Measurements from ENCODE around the gene ISY1.
"Not testable (repeated sequence)": the region's sequence is repeated elsewhere in the genome, so short reads cannot be mapped to it uniquely, and the experiment has no call there.

The ISY1 gene

DNA sequence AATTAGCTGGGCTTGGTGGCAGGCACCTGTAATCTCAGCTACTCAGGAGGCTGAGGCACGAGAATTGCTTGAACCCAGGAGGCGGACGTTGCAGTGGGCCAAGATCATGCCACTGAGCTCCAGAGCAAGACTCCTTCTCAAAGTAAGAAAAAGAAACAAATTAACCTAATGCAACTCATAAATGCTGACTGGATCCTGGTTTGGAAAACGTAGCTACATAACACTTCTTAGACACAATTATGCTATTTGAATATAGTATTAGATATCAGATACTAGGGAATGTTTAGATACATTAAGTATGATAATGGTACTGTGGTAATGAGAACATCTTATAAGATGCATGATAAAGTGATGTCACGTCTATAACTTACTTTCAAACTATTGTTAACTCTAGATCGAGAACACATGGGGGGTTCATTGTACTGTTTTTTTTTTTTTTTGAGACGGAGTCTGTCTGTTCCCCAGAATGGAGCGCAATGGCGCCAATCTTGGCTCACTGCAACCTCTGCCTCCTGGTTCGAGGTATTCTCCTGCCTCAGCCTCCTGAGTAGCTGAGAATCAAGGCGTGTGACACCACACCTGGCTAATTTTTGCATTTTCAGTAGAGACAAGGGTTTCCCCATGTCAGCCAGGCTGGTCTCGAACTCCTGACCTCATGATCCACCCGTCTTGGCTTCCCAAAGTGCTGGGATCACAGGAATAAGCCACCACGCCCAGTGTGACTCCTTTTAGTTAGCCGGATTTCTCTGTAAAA, 5.9 kb upstream of the ISY1 start:
- no peak for DNase-seq (ENCODE audit: low spot score)

DNA sequence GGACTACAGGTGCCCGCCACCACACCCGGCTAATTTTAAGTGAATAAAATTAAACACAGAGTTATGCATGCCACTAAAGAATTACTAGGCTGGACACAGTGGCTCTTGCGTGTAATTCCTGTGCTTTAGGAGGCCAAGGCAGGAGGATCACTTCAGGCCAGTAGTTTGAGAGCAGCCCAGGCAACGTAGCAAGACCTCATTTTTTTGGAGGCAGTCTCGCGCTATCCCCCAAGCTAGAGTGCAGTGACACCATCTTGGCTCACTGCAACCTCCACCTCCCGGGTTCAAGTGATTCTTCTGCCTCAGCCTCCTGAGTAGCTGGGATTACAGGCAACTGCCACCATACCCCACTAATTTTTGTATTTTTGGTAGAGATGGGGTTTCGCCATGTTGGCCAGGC, 4.7 kb upstream of the ISY1 start:
- not testable (repeated sequence) for DNase-seq (ENCODE audit: low spot score)

DNA sequence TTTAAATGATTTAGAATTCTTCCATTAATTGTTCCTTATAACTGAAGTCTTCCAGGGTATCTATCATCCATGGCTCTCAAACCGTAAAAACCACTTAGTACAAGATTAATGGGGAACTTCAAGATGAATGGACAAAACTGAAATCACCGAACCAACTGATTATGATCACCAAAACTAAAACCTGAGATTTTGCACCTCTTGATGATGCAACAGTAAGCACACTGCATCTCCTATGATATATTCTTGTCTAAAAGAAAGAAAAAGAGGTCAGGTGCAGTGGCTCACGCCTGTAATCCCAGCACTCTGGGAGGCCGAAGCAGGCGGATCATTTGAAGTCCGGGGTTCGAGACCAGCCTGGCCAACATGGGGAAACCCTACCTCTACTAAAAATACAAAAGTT, 3.6 kb upstream of the ISY1 start:
- no peak for DNase-seq (ENCODE audit: low spot score)

DNA sequence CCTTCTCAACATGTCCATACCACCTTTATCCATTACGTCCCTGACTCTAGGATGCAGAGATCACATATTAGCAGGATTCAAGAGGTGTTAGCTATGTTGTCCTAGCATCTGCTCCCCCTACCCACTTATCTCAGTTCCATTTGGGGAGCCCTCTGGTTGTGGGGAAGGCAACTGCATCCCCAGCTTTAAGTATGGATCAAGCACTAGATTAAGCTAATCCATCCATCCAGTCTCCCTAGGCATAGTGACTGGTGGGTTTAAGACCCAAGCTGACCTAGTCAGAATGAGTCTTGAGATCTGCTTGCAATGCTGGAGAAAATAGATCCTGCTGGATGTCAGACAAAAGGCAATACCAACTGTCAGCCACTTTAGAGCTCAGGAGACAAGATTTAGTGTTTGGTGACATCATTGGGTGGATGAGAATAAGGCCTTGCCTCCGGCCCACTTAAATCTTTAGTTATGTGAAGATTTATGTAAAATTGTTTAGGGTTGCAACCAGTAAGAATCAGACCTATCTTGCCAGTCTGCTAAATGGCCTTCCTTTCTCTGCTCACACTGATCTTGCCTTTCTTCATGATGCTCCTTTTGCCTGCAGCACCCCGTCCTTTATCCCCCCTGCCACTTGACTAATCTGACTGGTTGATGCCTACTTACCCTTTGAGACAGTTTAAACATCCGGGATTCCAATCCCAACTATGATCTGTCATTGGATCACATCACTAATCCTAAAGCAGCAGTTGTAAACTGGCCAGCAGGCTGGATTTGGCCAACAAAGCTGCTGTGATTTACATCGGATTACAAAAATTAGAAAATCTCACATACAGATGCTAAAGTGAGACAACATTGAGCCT, 2.1 kb upstream of the ISY1 start:
- no peak for DNase-seq (ENCODE audit: low spot score)

DNA sequence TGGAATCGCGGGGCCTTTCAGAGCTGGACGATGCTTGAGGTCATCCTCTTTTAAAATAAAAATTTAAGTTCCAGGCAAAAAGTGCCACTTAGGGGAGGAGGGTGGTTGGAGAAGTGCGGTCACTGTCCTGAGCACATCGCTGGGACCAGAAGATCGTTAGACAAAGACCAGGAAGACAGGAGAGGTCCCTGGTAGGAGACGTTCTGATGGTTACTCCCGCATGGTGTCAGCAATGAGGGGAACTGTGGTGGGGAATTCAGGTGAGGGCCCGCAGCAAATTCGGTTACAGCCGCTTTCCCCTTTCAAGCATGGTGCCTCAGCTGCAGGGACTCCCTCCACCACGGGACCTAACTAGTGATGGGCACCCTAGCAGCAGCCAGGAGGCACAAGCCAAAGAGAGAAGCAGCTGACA, 1.0 kb upstream of the ISY1 start:
- no peak for DNase-seq (ENCODE audit: low spot score)

DNA sequence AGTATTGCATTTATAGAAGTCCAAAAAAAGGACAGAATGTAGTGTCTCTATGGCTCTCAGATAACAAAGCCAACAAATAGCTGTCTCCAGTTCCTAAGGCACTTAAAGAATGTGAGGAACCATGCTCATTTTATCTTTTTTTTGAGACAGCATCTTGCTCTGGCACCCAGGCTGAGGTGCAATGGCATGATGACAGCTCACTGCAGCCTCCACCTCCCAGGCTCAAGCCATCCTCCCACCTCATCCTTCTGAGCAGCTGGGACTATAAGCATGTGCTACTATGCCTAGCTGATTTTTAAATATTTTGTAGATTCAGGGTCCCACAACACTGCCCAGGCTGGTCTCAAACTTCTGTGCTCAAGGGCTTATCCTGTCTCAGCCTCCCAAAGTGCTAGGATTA, 16.1 kb downstream of the ISY1 start:
- DNase-seq (ENCODE audit: low spot score) = no peak

DNA sequence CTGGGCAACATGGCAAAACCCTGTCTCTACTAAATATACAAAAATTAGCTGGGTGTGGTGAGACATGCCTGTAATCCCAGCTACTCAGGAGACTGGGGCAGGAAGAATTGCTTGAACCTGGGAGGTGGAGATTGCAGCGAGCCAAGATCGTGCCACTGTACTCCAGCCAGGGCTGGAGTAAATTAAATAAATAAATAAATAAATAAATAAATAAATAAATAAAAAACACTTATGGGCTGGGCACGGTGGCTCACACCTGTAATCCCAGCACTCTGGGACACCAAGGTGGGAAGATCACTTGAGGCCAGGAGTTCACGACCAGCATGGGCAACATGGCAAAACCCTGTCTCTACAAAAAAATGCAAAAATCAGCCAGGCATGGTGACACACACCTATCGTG, 19.9 kb downstream of the ISY1 start:
- not testable (repeated sequence) for DNase-seq (ENCODE audit: low spot score)

DNA sequence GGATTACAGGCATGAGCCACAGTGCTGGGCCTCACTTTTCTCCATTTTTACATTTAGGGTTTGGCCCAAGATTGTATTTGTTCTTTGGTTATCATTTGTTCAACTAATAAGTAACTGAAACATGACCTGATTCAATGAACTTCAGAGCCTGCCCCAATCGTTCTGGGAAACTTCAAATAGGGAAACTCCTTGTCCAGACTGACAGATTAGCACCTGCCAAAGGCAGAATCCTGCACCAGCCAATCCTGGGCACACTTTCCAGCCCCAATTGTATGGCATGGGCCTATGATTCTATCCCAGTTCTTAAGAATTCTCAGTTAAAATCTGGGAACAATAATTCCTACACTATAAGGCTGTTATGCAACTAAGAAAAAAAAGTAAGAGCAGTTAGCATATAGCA, 21.0 kb downstream of the ISY1 start:
- DNase-seq (ENCODE audit: low spot score) = no peak

DNA sequence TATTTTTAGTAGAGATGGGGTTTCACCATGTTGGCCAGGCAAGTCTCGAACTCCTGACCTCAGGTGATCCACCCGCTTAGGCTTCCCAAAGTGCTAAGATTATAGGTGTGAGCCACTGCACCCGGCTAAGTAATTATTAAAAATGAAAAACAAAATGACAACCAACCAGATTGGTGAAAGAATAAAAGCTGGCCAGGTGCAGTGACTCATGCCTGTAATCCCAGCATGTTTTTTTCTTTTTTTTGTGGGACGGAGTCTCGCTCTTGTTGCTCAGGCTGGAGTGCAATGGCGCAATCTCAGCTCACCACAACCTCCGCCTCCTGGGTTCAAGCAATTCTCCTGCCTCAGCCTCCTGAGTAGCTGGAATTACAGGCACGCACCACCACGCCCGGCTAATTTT, 24.6 kb downstream of the ISY1 start:
- not testable (repeated sequence) for DNase-seq (ENCODE audit: low spot score)

DNA sequence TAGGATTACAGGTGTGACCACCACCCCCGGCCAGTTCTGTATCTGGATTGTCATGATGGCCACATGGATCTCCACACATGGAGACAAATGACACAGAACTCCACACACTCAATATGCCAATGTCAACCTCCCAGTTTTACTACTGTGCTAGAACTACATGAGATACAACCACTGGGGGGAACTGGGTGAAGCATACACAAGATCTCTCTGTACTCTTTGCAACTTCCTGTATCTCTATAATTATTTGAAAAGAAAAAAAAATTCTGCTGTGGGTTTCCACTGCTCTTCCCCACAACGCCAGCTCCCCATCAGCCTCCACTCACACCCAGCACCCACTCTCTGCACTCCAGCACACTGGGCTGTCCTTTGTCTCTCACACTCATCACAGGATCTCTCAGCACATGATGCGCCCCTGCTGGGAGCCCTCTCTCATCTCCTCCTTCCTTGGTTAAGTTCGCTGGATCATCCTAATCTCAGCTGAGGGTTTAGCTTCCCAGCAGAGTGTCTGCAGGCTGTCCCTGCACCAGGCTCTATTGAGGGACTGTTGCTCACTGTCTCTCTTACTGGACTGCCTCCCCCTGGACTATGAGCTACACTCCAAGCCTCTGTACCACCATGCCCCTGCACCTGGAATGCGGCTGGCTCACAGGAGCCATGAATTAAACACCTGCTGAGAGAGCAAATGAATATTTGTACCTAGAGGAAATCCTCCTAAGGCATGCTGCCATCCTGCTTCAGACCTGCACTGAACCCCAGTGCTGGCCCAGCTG, 28.6 kb downstream of the ISY1 start:
- no peak for DNase-seq (ENCODE audit: low spot score)

DNA sequence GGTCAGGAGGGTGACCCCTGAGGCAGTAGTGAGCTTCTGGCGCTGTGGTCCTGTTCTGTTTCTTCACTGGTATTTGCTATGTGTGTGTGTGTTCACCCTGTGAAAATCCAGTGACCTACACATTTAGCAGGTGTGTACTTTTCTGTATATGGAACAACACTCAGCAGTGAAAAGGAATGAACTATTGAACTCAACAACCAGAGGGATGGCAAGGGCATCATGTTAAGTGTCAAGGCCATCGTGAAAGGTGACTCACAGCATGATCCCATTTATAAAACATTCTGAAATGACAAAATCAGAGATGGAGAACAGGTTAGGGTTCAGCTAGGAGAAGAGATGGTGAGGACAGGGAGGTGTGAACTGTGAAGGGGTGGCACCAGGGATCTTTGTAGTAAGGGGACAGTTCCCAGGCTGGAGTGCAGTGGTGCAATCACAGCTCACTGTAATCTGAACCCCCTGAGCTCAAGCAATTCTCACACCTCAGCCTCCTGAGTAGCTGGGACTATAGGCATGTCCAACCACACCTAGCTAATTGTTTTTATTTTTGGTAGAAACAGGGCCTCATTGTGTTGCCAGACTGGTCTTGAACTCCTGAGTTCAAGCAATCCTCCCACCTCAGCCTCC, 29.3 kb downstream of the ISY1 start:
- no peak for DNase-seq (ENCODE audit: low spot score)

DNA sequence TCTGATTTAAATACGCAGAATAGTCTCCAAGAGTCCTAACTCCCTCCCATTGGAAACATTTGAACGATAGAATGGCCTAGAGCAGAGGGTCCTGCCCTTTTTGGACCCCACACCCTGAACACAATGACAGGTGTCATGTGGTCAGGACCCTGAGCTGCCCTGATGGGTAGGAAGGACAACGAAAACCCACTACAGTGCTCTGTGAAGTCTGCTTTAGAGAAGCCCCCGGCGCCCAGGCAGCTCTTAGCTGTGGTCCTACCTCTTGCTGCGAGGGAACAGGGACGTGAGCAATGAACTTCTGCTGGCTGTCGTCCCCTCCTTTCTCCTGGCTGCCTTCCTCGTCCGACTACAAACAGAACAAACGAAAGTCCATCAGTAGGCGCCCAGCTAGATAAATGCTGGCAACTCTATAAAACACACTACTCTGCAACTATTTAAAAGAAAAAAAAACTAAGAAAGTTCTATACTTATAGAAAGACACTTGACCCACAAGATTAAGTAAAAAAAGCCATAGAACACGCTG, 30.5 kb downstream of the ISY1 start:
- DNase-seq (ENCODE audit: low spot score) = no peak

DNA sequence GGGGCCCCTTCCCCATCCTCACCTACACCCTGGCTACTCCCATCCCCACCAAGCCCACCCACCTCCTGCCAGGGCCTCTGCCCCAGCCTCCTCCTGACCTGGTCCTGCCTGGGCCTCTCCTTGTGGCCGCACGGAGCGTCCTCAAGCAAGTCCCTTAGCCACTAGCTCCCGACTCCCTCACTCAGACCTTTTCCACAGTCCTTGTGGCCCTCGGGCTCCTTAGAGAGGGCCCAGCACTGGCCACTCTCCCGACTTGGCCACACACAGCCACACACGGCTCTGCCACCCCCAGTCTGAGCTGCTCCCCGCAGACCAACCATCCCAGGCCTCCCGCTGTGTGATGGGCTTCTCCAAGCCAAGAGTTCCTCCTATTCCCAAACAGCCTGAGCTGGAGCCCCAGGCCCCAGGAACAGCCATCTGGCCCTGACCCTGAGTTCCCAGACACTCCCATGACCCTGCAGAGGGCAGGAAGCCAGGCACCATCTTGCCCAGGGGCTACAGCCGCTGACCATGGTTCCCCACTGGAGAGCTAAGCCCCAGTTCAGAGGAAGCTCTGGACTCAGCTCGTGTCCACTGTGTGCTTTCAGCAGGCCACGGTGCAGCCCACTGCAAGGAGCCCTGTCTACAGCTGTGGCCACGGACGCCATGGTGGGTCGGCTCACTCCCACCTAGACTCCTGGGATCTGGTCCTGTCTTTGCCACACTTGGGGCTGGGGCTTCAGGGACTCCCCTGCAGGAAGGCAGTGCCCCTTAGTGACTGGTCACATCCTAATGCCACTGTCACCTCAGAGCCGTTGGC, 32.3 kb downstream of the ISY1 start:
- no peak for DNase-seq (ENCODE audit: low spot score)

DNA sequence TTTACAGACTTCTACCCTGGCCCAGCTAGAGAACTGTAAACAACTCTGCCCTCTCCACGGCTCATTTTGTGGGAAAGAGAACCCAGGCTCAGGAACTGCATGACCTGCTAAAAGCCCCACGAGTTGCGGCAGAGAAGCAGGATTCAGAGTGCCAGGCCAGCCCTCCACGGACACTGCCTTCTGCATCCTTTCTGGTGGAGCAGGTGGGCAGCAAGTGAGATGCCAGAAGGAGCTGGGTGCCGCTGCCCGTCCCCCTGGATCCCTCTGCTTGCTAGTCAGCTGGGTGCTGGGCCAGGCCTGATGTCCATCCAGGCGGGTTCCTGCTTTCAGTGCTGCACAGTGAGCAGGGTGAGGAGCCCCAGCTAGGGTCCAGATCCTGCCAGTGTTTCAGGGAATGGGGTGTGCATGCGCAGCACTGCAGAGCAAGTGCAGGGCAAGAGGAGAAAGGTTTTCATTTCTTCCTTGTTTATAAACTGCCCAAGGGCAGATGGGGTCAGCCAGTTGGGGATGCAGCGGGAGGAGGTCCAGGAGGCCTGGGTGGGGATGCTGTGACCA, 34.1 kb downstream of the ISY1 start:
- no peak for DNase-seq (ENCODE audit: low spot score)

DNA sequence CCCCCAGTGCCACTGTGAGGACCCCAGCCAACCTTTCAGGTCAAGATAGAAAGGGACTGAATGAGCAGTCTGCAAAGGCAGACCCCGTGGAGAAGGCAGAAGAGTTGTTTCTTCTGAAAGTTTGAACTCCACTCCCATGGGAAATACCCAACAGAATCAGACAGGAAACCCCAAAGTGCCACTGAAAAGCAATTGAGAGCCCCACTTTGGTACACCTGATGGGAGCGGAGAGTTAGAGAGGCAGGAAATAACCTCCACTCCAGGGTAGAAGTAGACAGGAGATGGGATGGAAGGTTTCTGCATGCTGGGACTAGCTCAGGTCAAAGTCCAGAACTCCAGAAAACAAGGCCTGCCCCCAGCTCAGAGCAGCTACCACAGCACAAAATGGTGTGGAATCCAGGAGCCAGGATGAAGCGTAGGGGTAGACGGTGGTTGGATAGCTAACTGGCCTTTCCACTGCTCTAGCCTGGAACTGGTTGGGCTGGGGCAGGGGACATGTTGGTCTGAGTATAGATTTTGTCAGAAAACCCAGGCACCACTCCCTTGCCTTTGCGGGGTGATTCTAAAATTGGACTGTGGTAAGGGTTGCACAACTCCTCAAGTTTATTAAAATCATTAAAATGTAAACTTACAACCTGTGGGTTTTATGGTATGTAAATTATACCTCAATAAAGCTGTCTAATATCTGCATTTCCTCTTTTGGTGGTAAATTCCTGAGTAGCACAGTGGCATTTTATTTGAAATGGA, 37.4 kb downstream of the ISY1 start:
- no peak for DNase-seq (ENCODE audit: low spot score)

DNA sequence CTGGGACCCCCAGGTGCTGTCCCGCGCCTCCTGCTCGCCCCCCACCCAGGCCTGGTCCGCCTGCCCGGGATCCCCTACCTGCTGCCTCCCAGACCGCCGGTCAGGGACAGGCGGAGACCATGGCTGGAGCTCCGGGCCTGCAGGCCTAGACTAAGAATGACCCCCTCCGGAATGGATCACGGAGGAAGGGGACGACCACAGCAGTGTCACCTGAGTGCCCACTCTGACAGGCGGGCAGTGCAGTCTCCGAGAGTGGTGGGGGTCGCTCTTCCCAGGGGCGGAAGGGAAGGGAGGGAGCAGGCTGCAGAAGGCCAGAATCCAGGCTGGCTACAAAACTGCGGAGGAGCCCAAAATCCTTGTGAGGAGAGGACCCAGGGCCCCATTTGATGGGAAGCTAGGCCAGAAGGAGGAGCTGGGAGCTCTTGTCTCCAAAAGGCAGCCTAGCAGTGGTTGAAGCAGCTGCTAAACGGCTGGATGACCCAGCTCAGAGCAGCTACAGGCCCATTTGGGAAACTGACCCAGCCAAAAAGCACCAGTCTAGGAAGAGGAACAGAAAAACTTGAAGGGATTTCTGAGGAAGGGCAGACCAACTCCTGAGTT, 38.4 kb downstream of the ISY1 start:
- DNase-seq (ENCODE audit: low spot score) = no peak

DNA sequence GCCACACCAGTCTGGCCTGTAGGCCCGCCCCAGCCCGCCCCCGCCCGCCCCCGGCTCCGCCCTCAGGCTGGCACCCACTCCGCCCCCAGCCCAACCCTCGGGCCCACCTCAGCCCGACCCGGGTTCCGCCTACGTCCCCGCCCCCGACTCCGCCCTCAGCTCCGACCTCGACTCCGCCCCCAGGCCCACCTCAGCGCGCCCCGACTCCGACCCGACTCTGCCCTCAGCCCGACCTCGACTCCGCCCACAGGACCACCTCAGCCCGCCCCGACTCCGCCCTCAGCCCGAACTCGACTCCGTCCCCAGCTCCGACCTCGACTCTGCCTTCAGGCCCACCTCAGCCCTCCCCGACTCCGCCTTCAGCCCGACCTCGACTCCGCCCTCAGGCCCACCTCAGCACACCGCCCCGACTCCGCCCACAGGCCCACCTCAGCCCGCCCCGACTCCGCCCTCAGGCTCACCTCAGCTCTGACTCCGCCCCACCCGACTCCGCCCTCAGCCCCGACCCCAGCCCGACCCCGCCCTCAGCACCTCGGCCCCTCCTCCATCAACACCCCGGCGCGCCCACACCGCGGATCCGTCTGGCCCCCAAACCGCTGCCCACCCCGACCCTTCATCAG, 39.0 kb downstream of the ISY1 start, which contains the start of gene RAB43:
TSS of gene RAB43 (minus strand) at position 13 of the 620 bp plus-strand sequence. CDS start 315 bp downstream, outside the sequence.
- DNase-seq (ENCODE audit: low spot score) = peak; percentile 59

DNA sequence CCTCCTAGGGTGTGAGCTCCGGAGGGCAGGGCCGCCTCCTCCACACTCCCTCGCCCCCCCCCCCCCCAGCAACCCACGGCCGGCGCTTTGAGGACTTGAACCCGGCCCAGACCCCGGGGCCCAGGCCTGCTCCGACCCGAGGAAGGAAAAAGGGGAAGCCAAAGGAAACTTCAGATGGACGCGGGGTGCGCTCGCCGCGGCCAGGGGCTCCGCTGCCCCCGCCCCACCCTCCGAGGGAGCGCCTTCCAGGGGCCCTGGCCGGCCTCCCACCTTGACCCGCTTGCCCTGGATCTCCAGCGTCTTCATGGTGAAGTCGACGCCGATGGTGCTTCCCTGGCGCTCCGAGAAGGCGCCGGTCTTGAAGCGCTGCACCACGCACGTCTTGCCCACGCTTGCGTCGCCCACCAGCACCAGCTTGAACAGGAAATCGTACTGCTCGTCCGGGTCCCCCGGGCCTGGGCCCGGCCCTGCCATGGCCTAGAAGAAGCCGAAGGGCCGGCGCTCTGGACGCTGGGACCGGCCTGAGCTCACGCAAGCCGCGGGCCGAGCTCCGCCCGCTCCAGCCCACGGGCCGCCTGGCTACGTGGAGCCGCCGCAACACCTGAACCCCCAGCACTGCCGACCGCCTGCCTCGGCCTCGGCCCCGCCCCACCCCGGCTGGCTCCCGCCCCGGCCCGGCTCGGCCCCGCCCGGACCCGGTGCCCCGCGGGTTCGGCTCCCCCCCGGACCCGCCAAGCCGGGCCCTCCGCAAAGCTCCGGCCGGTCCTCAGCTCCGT, 39.7 kb downstream of the ISY1 start:
- no peak for DNase-seq (ENCODE audit: low spot score)

Data from hematopoietic multipotent progenitor cell treated with erythropoietin and hydrocortisone succinate and interleukin-3 and kit ligand, for 15 days (in vitro differentiated cells).